ENCODE results near the gene AMER3. TPM values are rescaled to one million over a fixed set of nuclear protein-coding genes. Genes with fewer than 3 reads are reported as not detected.

Gene AMER3
- polyA plus RNA-seq, 4 donors, result 0.03 to 0.05 (median 0.04) TPM

GRCh38 chr2:130813722-130814121 lies 58.4 kb downstream of the AMER3 start:
- DNase-seq (ENCODE audit: low read depth in 4 of 4, low spot score in 3 of 4), result no peak

- DNase-seq (ENCODE audit: low read depth in 4 of 4, low spot score in 3 of 4), result no peak
Observed at GRCh38 chr2:130814931-130815680, 59.8 kb downstream of the AMER3 start.

Other genes with a start within 250 kb of the AMER3 start
- gene POTEI, start 246.2 kb upstream of the AMER3 start, polyA plus RNA-seq (ENCODE audit: insufficient read length in 4 of 4), result under 1 TPM in 2 of 4 donors, not detected in 2; 0.10 to 0.27 TPM
- not detected for gene CFC1B, start 234.3 kb upstream of the AMER3 start, polyA plus RNA-seq (ENCODE audit: insufficient read length in 4 of 4)
- under 1 TPM in 1 of 4 donors, not detected in 3; 0.18 TPM for gene CFC1, start 156.0 kb upstream of the AMER3 start, polyA plus RNA-seq (ENCODE audit: insufficient read length in 4 of 4)
- gene POTEJ, start 144.1 kb upstream of the AMER3 start, polyA plus RNA-seq (ENCODE audit: insufficient read length in 4 of 4), result under 1 TPM in 2 of 4 donors, not detected in 2; 0.12 to 0.32 TPM
- gene GPR148, start 26.5 kb upstream of the AMER3 start, polyA plus RNA-seq (ENCODE audit: insufficient read length in 4 of 4), result not detected
- 10 to 100 TPM in 1 of 4 donors, 1 to 10 TPM in 3; 6.2 to 15.7 (median 7.8) TPM for gene ARHGEF4, start 81.4 kb downstream of the AMER3 start, polyA plus RNA-seq (ENCODE audit: insufficient read length in 4 of 4)